Activated gamma-delta T cell (primary cell): ENCODE measurements around the gene NUP93.
"Not testable (repeated sequence)": the region's sequence is repeated elsewhere in the genome, so short reads cannot be mapped to it uniquely, and the experiment has no call there.

ENCODE experiments used
- DNase-seq: peaks from one replicate; lab custom pipeline; 2025; lab: John Stamatoyannopoulos, UW

The NUP93 gene

GRCh38 chr16:56869513-56870275 is 139.8 kb downstream of the NUP93 start:
- DNase-seq, result no peak

- DNase-seq, result no peak
Observed at GRCh38 chr16:56870276-56870888, 140.5 kb downstream of the NUP93 start.

DNA sequence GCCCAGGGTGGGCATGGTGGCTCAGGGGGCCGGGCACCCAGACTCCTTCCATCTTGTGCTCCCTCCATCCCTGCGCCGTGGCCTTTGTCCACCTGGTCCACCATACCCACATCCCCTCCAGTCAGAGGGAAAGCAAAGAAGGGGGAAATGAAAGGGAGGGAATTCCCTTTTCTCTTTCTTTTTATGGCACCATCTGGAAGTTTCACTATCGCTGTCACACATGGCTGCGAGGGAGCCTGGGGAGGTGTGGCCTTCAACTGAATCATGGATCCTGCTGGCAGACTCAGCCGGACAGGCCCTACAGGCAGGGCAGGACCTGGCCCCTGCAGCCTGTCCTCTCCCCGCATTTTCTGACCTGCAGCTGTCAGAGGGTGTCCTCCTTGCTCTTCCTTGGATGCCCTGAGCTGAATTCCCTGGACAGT is 141.3 kb downstream of the NUP93 start:
- DNase-seq, result no peak

DNA sequence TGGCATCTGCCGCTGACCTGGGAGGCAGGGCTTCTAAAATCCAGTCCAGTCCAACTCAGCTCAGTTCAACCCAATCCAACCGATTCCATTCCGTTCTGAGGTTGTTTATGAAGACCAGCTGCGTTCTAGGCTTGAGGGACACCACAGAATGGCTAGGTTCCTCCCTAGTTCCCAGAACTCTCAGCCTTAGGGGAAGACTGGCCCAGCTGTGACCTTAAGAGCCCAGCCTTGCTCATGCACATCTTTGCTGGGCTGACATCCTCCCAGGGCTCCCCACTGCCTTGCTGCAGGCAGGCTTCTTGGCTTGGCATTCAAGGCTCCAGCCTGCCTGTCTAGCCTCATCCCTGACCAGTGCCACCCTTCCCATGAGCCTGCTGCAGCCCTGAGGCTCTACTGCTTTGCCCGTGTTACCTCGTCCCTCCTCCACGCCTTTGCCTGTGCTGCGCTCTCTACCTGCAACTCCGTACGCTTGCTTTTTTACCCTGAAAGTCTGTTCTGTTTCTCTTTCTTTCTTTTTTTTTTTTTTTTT is 143.0 kb downstream of the NUP93 start:
- DNase-seq, result no peak

DNA sequence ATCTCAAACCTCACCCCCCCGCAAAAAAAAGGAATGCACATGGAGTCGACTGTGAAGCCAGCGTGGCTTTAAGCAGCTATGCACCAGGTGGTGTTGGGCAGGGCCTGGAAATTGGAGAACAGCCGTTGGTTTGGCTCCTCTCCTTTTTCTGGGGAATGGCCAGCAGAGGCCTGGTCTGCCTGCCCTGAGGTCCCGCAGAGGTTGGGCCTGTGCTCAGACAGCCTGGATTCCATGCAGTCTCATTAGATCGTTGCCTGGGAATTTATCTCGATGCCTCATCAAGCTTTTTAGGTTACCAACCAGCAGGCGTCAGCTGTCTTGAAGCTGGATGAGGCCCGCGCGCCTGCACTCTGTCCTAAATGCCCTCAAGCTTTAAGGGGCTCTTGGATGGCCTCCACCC is 144.9 kb downstream of the NUP93 start:
- DNase-seq, result no peak

DNA sequence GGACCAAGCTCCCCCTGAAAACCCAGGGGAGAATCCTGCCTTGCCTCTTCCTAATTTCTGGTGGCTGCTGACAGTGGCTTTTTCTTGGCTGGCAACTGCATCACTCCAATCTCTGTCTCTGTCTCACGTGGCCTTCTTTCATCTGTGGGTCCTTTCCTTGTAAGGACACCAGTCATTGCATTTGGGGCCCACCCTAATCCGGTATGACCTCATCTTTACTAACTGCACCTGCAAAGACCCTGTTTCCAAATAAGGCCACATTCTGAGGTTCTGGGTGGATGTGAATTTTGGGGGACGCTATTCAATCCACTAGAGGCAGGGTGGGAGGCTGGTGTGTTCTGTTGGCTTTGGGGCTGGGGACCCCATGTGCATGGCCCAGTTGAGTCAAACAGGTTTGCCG is 146.1 kb downstream of the NUP93 start:
- no peak for DNase-seq

DNA sequence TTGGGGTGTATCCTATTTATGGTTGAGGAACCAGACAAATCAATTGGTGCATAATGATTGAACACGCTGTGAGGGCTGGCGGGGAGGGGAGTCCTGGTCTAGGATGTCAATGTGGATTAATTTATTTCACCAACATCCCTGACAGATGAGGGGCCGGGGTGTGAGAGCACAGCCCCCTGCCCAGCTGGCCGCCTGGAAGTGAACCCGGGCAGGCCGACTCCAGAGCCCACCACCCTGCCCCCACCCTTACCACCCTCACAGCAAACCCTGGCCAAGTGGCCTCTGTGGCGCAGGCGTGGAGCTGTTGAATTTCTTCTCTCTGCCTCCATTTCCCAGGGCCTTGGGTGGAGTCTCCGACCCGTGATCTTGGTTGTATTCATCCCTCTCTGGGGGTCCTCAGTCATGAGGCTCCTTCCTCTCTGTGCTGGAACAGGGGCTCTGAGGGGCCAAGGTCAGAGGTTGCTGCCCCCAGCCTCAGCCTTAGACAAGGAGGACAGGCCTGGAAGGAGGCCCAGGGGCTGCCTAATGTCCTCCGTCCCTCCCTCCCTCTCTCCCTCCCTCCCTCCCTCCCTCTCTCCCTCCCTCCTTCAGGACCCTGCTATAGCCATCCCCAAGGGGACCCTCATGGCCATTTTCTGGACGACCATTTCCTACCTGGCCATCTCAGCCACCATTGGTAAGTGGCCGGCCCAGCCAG is 147.7 kb downstream of the NUP93 start:
- DNase-seq, result no peak

GRCh38 chr16:56878282-56878854 is 148.4 kb downstream of the NUP93 start:
- DNase-seq, result no peak

- DNase-seq, result no peak
Observed at GRCh38 chr16:56879276-56879675, 149.3 kb downstream of the NUP93 start.

GRCh38 chr16:56880176-56880575 is 150.2 kb downstream of the NUP93 start:
- DNase-seq, result no peak

DNA sequence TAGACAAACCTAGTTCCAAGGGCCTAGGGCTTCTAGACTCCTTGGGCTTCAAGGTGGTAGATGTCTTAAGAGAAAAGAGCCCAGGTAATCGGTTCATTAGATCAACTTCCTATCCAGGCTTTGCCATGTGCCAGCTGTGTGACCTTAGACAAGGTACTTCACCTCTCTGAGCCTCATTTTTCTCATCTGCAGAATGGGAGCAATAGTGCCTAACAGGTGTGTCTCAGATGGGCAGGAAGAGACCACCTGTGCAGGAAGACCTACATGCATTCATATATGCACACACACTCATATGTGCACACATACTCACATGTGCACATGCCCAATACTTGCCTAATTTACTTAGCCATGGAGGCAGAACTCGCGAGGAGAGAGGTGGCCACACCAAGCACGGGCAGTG is 150.8 kb downstream of the NUP93 start:
- no peak for DNase-seq

GRCh38 chr16:56882077-56882800 is 152.3 kb downstream of the NUP93 start:
- no peak for DNase-seq

DNA sequence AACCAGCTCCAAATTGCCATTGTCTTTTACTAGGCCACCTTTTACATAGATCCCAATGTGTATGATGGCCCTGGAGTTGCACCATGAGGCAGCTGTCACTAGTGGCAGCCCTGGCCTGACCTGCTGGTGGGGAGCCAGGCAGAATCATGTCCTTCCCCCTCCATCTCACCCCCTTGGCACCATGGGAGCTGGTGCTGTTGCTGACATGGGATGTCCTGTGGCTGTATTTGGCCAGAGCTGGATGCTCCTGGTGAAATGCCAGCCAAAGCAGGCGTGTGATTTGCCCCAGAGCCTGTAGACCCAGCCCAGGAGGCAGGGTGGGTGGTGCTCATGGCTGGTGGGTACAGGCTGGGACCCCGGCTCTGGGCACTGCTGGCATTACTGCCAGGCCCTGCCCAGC is 153.7 kb downstream of the NUP93 start:
- DNase-seq, result no peak

GRCh38 chr16:56884026-56884582 is 154.2 kb downstream of the NUP93 start:
- DNase-seq, result no peak

- not testable (repeated sequence) for DNase-seq
Observed at GRCh38 chr16:56884929-56885328, 155.0 kb downstream of the NUP93 start.

DNA sequence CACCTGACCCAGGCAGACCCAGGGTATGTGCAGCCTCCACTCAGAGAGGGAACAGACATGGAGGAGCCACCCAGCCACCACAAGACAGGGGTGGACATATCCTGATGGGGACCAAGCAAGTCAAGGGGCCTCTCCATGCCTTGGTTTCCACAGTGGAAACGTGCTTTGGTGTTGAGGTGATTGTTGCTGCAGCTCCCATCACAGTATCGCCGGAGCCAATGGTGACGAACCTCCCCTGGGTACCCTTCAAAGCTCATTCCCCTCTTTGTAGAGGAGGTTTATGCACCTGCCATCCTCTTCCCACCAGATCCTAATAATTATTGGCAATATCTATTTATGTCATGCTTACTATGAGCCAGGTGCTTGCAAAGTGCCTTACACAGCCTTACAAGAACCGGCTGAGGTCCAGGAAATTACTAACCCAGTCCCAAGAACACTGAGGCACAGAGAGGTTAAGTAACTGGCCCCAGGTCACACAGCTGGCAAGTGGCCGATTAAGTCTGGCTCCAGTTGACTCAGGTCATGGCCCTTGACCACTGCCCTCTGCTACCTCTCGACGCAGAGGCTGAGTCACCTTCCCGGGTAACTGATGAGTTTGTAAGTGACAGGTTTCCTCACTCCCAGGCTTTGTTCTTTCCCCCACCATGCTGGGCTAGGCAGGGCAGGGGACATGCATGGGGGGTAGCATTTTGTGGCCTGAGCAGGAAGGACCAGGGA is 155.7 kb downstream of the NUP93 start:
- DNase-seq, result no peak

DNA sequence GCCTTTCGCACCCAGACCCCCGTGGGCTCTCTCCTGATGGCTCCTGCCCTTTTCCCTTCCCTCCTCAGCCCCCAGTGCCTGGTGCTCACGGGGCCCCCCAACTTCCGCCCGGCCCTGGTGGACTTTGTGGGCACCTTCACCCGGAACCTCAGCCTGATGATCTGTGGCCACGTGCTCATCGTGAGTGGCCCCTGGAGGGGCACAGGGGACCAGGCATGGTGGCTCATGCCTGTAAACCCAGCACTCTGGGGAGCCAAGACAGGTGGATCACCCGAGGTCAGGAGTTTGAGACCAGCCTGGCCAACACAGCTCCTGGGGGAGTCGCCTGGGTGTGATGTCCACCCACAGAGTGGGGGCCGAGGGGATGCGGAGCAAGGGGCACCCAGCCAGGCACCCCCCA is 156.4 kb downstream of the NUP93 start:
- no peak for DNase-seq

DNA sequence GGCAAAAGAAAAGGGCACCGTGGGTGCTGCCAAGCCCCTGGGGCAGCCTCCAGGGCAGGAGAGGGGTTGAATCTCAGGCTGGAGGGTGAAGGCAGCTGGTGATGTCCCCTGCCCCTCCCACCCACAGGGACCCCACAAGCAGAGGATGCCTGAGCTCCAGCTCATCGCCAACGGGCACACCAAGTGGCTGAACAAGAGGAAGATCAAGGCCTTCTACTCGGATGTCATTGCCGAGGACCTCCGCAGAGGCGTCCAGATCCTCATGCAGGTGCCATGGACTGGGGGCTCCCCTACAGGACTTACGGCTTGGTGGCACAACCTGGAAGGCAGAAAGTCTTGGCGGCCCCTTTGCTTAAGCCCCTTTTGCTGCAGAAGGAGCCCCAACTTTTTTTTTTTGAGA is 156.9 kb downstream of the NUP93 start:
- no peak for DNase-seq

DNA sequence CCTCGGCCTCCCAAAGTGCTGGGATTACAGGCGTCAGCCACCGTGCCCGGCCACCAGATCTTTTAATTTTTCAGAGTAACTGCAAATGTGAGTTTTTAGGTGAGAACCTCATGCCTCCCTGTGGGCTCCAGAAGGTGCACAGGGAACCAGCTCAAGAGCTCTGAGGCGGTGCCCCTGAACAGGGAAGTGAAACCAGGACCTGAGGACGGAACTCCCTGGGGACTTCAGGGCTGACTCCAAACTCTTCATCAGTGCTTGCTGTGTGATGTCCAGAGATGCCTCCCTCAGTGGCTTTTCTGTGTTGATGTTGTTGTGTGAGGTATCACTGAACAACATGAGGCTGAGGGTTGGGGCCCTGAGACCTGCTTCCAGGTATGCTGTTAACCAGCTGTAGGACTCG is 158.9 kb downstream of the NUP93 start:
- no peak for DNase-seq

GRCh38 chr16:56889206-56889605 is 159.3 kb downstream of the NUP93 start:
- no peak for DNase-seq

- no peak for DNase-seq
Observed at GRCh38 chr16:56891685-56892084, 161.8 kb downstream of the NUP93 start.
